Keratinocyte (primary cell): ENCODE data around the gene TFPT. TPM values are rescaled to one million over a fixed set of nuclear protein-coding genes. Genes with fewer than 3 reads are reported as not detected.

Experiments
- DNase-seq: peaks from one replicate; pipeline ENCODE4 v3.0.0-alpha.2; 2011; ENCODE audit warnings: low read depth, missing footprints, low spot score
- FAIRE-seq: peaks from 2 replicates; lab custom pipeline; 2011; peaks lifted over from hg19 to GRCh38; lab: Jason Lieb, UNC
- H2AFZ ChIP-seq: 2 replicates; pipeline ENCODE4 v1.6.0; 2012; ENCODE audit warnings: low read length, control low read depth, inconsistent platforms; ENCODE audit not compliant: control insufficient read depth
- H3K27ac ChIP-seq: 2 replicates; pipeline ENCODE4 v1.5.1; 2011; ENCODE audit warnings: low read length; ENCODE audit not compliant: control insufficient read depth, insufficient read depth
- H3K27me3 ChIP-seq: 3 replicates; pipeline ENCODE4 v1.6.0; 2011; ENCODE audit warnings: low read length; ENCODE audit not compliant: control insufficient read depth, insufficient read depth; ENCODE audit errors: extremely low read depth
- H3K36me3 ChIP-seq, 2 experiments: 2 replicates in 1 of 2; 3 replicates in 1 of 2; pipeline ENCODE4 v1.5.1; 2011; ENCODE audit warnings: low read length in 2 of 2, mild to moderate bottlenecking in 1 of 2; ENCODE audit not compliant: control insufficient read depth in 2 of 2, insufficient read depth in 2 of 2; ENCODE audit errors: extremely low read depth in 1 of 2
- H3K4me1 ChIP-seq: 3 replicates; pipeline ENCODE4 v1.5.1; 2011; ENCODE audit warnings: low read length; ENCODE audit not compliant: control insufficient read depth, insufficient read depth; ENCODE audit errors: extremely low read depth
- H3K4me2 ChIP-seq: 3 replicates; pipeline ENCODE4 v1.6.0; 2011; ENCODE audit warnings: low read depth, low read length; ENCODE audit not compliant: control insufficient read depth, insufficient read depth; ENCODE audit errors: extremely low read depth
- H3K4me3 ChIP-seq, 3 experiments: fragments of 200-600 bp in 1 of 3; sonication (generic) in 1 of 3; 2 replicates in 2 of 3; 3 replicates in 1 of 3; pipeline ENCODE4 v1.5.1; 2011 to 2016; ENCODE audit warnings: low read length in 3 of 3, mild to moderate bottlenecking in 3 of 3, control low read depth in 2 of 3, inconsistent platforms in 1 of 3, low read depth in 1 of 3, mixed read lengths in 1 of 3, mixed run types in 1 of 3, moderate library complexity in 1 of 3; ENCODE audit not compliant: control insufficient read depth in 2 of 3, insufficient read depth in 2 of 3; ENCODE audit errors: extremely low read depth in 1 of 3
- H3K79me2 ChIP-seq: 2 replicates; pipeline ENCODE4 v1.6.0; 2012; ENCODE audit warnings: low read length; ENCODE audit not compliant: control insufficient read depth, insufficient read depth
- H3K9ac ChIP-seq: 3 replicates; pipeline ENCODE4 v1.6.0; 2011; ENCODE audit warnings: low read length; ENCODE audit not compliant: control insufficient read depth, insufficient read depth; ENCODE audit errors: extremely low read depth
- H3K9me1 ChIP-seq: 3 replicates; pipeline ENCODE4 v1.6.0; 2011; ENCODE audit warnings: low read length; ENCODE audit not compliant: control insufficient read depth, insufficient read depth; ENCODE audit errors: extremely low read depth
- H3K9me3 ChIP-seq: 2 replicates; pipeline ENCODE4 v1.5.1; 2012; ENCODE audit warnings: low read depth, low read length; ENCODE audit not compliant: control insufficient read depth
- H4K20me1 ChIP-seq: 3 replicates; pipeline ENCODE4 v1.6.0; 2011; ENCODE audit warnings: low read length; ENCODE audit not compliant: control insufficient read depth, insufficient read depth; ENCODE audit errors: extremely low read depth
- CTCF ChIP-seq, 3 experiments: IDR thresholded peaks in 1 of 3; conservative IDR thresholded peaks in 1 of 3; optimal IDR thresholded peaks in 1 of 3; 2 replicates in 2 of 3; 3 replicates in 1 of 3; pipeline versions ENCODE3 to v1.5.1; 2011; ENCODE audit warnings: low read length in 3 of 3, mild to moderate bottlenecking in 3 of 3, moderate library complexity in 2 of 3, control low read depth in 1 of 3, inconsistent platforms in 1 of 3; ENCODE audit not compliant: insufficient read depth in 2 of 3; ENCODE audit errors: extremely low read depth in 1 of 3
- EZH2 ChIP-seq: IDR thresholded peaks from one replicate; pipeline ENCODE4 v1.6.1; 2012; ENCODE audit warnings: inconsistent platforms, mild to moderate bottlenecking, low read length, moderate library complexity
- dilution Hi-C: fragments of 300-500 bp; cut with MboI; formaldehyde crosslinking; loops from one replicate; pipeline ENCODE4 v1.7.0; 2020; ENCODE audit warnings: low sequenced_read_pairs; ENCODE audit not compliant: extremely low pct_ligation_motif_present
- polyA plus RNA-seq, 5 experiments: library from polyadenylated mRNA; depleted of rRNA in 3 of 5; stranded (reverse) in 3 of 5; stranded (forward) in 1 of 5; unstranded in 1 of 5; fragments of >200 nt; gene quantifications; 1 replicate in 1 of 5; 2 replicates in 3 of 5; 3 replicates in 1 of 5; pipeline versions ENCODE4 v1.2.1 to v1.2.3, GENCODE V29; 2011 to 2012; ENCODE audit warnings: missing spikeins in 2 of 5, low read depth in 1 of 5, low replicate concordance in 1 of 5

Gene TFPT
- polyA plus RNA-seq, 1 donor (not counting 4 experiments of a cell fraction or from before 2014, with no cell fraction given), result 6.8 TPM

GRCh38 chr19:54105796-54106195 is 9.7 kb downstream of the TFPT start:
- TF ChIP-seq CTCF (optimal IDR thresholded peaks at IDR 0.05 in 1 of 3, IDR thresholded peaks at IDR 0.05 in 1 of 3, conservative IDR thresholded peaks at IDR 0.05 in 1 of 3; ENCODE audit: extremely low read depth in 1 of 3, insufficient read depth in 2 of 3, low read length in 3 of 3), result no peak
- TF ChIP-seq EZH2, result no peak
- Histone ChIP-seq H3K27ac (no peak overlapping the region), H2AFZ (no peak overlapping the region), H3K79me2 (peaks cover 18% of the 10 kb centered on the region), H3K4me2 (no peak overlapping the region), H3K9me3 (no peaks in the 10 kb centered on the region), H3K4me1 (peaks cover 4% of the 10 kb centered on the region), H3K27me3 (no peaks in the 10 kb centered on the region), H4K20me1 (peaks cover 3% of the 10 kb centered on the region), H3K4me3 (no peak overlapping the region), H3K9ac (no peak overlapping the region), H3K9me1 (no peaks in the 10 kb centered on the region), H3K36me3 (peaks cover 13 to 21% of the 10 kb centered on the region in 2 experiments)
- FAIRE-seq, result no peak
- dilution Hi-C loops, result no loop called here
- DNase-seq, result no peak

DNA sequence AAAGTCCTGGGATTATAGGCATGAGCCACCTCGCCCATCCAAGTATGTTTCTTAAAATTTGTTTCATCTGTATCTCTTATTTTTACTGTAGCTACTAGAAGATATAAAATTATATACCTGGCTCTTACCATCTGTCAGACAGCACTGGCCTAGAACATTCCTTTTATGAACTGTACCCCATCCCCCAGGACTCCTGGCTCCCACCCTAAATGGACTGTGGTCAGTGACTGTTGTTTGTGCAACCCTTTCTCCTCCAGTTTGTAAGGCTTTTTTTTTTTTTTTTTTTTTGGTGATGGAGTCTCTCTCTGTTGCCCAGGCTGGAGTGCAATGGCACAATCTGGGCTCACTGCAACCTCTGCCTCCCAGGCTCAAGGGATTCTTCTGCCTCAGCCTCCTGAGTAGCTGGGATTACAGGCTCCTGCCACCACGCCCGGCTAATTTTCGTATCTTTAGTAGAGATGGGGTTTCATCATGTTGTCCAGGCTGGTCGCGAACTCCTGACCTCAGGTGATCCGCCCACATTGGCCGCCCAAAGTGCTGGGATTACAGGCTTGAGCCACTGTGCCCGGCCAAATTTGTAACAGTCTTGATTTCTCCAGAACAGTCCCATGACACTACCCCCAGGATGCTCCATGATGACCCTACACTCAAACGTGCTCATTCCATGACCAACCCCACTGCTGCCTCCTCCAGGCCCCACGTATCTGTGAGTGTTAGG is 10.3 kb downstream of the TFPT start:
- FAIRE-seq, result no peak
- no peak overlapping the region for H3K9ac ChIP-seq
- H3K9me1 ChIP-seq, result no peaks in the 10 kb centered on the region
- H4K20me1 ChIP-seq, result peaks cover 3% of the 10 kb centered on the region
- H3K9me3 ChIP-seq, result no peaks in the 10 kb centered on the region
- no peaks in the 10 kb centered on the region for H3K27me3 ChIP-seq
- no peak overlapping the region for H3K4me2 ChIP-seq
- no peak overlapping the region for H2AFZ ChIP-seq
- no peak overlapping the region for H3K4me3 ChIP-seq
- no peak for DNase-seq
- dilution Hi-C loops, result no loop called here
- no peak for TF ChIP-seq CTCF (optimal IDR thresholded peaks at IDR 0.05 in 1 of 3, IDR thresholded peaks at IDR 0.05 in 1 of 3, conservative IDR thresholded peaks at IDR 0.05 in 1 of 3; ENCODE audit: extremely low read depth in 1 of 3, insufficient read depth in 2 of 3, low read length in 3 of 3)
- H3K27ac ChIP-seq, result no peak overlapping the region
- peaks cover 18% of the 10 kb centered on the region for H3K79me2 ChIP-seq
- peaks cover 4% of the 10 kb centered on the region for H3K4me1 ChIP-seq
- H3K36me3 ChIP-seq, result peaks cover 10 to 18% of the 10 kb centered on the region in 2 experiments
